ENCODE measurements around the gene NRF1.
"Not testable (repeated sequence)": the region's sequence is repeated elsewhere in the genome, so short reads cannot be mapped to it uniquely, and the experiment has no call there.

The NRF1 gene

GRCh38 chr7:129576138-129576537, 35.4 kb upstream of the NRF1 start:
- H3K4me2 ChIP-seq (ENCODE audit: low read depth, low read length), result no peak overlapping the region
- H3K27me3 ChIP-seq (replicated peaks; ENCODE audit: insufficient read depth, low read length), result no peaks in the 10 kb centered on the region
- H3F3A ChIP-seq (ENCODE audit: insufficient read depth, low read length), result no peaks in the 10 kb centered on the region
- no peak overlapping the region for H3K27ac ChIP-seq (ENCODE audit: low read length)
- H3K79me2 ChIP-seq (ENCODE audit: low read length), result no peaks in the 10 kb centered on the region
- H3K36me3 ChIP-seq (replicated peaks; ENCODE audit: insufficient read depth, low read length), result no peaks in the 10 kb centered on the region
- no peak overlapping the region for H2AFZ ChIP-seq (ENCODE audit: low read length)
- no peaks in the 10 kb centered on the region for H3K9me2 ChIP-seq (replicated peaks; ENCODE audit: insufficient read depth, low read length)
- no peak overlapping the region for H3K4me3 ChIP-seq (ENCODE audit: low read length)
- H4K20me1 ChIP-seq (ENCODE audit: insufficient read depth, low read length), result no peaks in the 10 kb centered on the region
- no peak for DNase-seq
- H3K9ac ChIP-seq (ENCODE audit: low read length), result no peak overlapping the region
- 0 out of 2 replicates have a peak, but pooled peaks cover 5% of the 10 kb centered on the region for H3K9me3 ChIP-seq (replicated peaks; ENCODE audit: insufficient read depth, low read length)
- H3K4me1 ChIP-seq (ENCODE audit: low read length), result no peaks in the 10 kb centered on the region
- TF ChIP-seq EZH2 (optimal IDR thresholded peaks at IDR 0.05; ENCODE audit: low read depth, low read length), result no peak
- no peak for TF ChIP-seq EZH2phosphoT487 (IDR thresholded peaks at IDR 0.05; ENCODE audit: low read length)
- TF ChIP-seq, protein P1, sequence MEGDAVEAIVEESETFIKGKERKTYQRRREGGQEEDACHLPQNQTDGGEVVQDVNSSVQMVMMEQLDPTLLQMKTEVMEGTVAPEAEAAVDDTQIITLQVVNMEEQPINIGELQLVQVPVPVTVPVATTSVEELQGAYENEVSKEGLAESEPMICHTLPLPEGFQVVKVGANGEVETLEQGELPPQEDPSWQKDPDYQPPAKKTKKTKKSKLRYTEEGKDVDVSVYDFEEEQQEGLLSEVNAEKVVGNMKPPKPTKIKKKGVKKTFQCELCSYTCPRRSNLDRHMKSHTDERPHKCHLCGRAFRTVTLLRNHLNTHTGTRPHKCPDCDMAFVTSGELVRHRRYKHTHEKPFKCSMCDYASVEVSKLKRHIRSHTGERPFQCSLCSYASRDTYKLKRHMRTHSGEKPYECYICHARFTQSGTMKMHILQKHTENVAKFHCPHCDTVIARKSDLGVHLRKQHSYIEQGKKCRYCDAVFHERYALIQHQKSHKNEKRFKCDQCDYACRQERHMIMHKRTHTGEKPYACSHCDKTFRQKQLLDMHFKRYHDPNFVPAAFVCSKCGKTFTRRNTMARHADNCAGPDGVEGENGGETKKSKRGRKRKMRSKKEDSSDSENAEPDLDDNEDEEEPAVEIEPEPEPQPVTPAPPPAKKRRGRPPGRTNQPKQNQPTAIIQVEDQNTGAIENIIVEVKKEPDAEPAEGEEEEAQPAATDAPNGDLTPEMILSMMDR (IDR thresholded peaks at IDR 0.05; ENCODE audit: low read length), result no peak

DNA sequence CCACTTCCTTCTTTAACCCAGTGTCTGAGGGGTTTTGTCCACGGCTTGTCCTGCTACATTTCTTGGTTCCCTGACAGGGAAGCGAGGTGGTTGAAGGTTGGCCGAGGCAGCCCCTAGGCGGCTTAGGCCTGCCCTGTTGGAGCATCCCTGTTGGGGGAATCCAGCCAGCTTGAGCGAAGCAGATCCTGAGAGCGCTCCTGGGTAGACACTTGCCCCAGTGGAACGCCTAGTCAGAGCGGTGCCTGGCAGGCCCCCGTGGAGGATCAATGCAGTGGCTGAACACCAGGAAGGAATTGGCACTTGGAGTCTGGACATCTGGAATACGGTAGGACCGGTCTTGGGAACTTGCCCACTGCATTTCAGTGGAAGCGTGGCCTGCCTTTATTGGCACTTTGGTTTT, 32.7 kb upstream of the NRF1 start:
- H3K9ac ChIP-seq (ENCODE audit: low read length), result no peak overlapping the region
- no peaks in the 10 kb centered on the region for H3F3A ChIP-seq (ENCODE audit: insufficient read depth, low read length)
- no peak for DNase-seq
- no peaks in the 10 kb centered on the region for H3K4me1 ChIP-seq (ENCODE audit: low read length)
- no peak for TF ChIP-seq EZH2 (optimal IDR thresholded peaks at IDR 0.05; ENCODE audit: low read depth, low read length)
- TF ChIP-seq, protein P1 (IDR thresholded peaks at IDR 0.05; ENCODE audit: low read length), result no peak
- no peak for TF ChIP-seq EZH2phosphoT487 (IDR thresholded peaks at IDR 0.05; ENCODE audit: low read length)
- H3K4me3 ChIP-seq (ENCODE audit: low read length), result no peak overlapping the region
- no peaks in the 10 kb centered on the region for H4K20me1 ChIP-seq (ENCODE audit: insufficient read depth, low read length)
- no peak overlapping the region for H3K4me2 ChIP-seq (ENCODE audit: low read depth, low read length)
- no peaks in the 10 kb centered on the region for H3K79me2 ChIP-seq (ENCODE audit: low read length)
- no peaks in the 10 kb centered on the region for H3K27me3 ChIP-seq (replicated peaks; ENCODE audit: insufficient read depth, low read length)
- no peak overlapping the region for H3K27ac ChIP-seq (ENCODE audit: low read length)
- 0 out of 2 replicates have a peak, but pooled peaks cover 5% of the 10 kb centered on the region for H3K9me3 ChIP-seq (replicated peaks; ENCODE audit: insufficient read depth, low read length)
- no peaks in the 10 kb centered on the region for H3K9me2 ChIP-seq (replicated peaks; ENCODE audit: insufficient read depth, low read length)
- no peak overlapping the region for H2AFZ ChIP-seq (ENCODE audit: low read length)
- H3K36me3 ChIP-seq (replicated peaks; ENCODE audit: insufficient read depth, low read length), result no peaks in the 10 kb centered on the region

DNA sequence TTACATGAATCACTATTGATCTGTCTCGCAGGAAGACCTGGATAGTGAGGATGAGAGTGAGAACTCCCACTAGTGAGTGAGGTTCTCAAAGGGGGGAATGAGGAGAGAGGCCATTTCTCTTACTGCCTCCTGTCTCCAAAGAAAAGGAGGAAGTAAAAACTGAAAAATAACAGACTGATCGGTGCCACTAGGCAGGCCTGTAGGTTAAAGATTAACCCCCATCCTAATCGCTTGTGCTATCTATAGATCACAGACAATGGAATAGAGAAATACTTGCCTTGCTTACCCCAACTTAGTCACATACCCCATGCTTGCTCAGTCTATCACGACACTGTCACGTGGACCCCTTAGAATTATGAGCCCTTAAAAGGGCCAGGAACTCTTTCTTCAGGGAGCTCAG, 25.3 kb upstream of the NRF1 start:
- H3K9ac ChIP-seq (ENCODE audit: low read length); H2AFZ ChIP-seq (ENCODE audit: low read length); H3K4me2 ChIP-seq (ENCODE audit: low read depth, low read length); DNase-seq; H3K4me3 ChIP-seq (ENCODE audit: low read length); H3K4me1 ChIP-seq (ENCODE audit: low read length); H3K36me3 ChIP-seq (replicated peaks; ENCODE audit: insufficient read depth, low read length); H3K27ac ChIP-seq (ENCODE audit: low read length); H3K9me2 ChIP-seq (replicated peaks; ENCODE audit: insufficient read depth, low read length); H3F3A ChIP-seq (ENCODE audit: insufficient read depth, low read length); H3K9me3 ChIP-seq (replicated peaks; ENCODE audit: insufficient read depth, low read length); H4K20me1 ChIP-seq (ENCODE audit: insufficient read depth, low read length); H3K27me3 ChIP-seq (replicated peaks; ENCODE audit: insufficient read depth, low read length); H3K79me2 ChIP-seq (ENCODE audit: low read length): not testable (repeated sequence)

- no peak overlapping the region for H3K9ac ChIP-seq (ENCODE audit: low read length)
- no peaks in the 10 kb centered on the region for H3F3A ChIP-seq (ENCODE audit: insufficient read depth, low read length)
- no peaks in the 10 kb centered on the region for H3K27me3 ChIP-seq (replicated peaks; ENCODE audit: insufficient read depth, low read length)
- H4K20me1 ChIP-seq (ENCODE audit: insufficient read depth, low read length), result no peaks in the 10 kb centered on the region
- no peak overlapping the region for H3K4me2 ChIP-seq (ENCODE audit: low read depth, low read length)
- H2AFZ ChIP-seq (ENCODE audit: low read length), result no peak overlapping the region
- H3K4me3 ChIP-seq (ENCODE audit: low read length), result no peak overlapping the region
- DNase-seq, result no peak
- no peaks in the 10 kb centered on the region for H3K36me3 ChIP-seq (replicated peaks; ENCODE audit: insufficient read depth, low read length)
- no peak overlapping the region for H3K27ac ChIP-seq (ENCODE audit: low read length)
- TF ChIP-seq EZH2phosphoT487 (IDR thresholded peaks at IDR 0.05; ENCODE audit: low read length), result no peak
- no peak for TF ChIP-seq EZH2 (optimal IDR thresholded peaks at IDR 0.05; ENCODE audit: low read depth, low read length)
- TF ChIP-seq, protein P1 (IDR thresholded peaks at IDR 0.05; ENCODE audit: low read length), result no peak
- no peaks in the 10 kb centered on the region for H3K9me2 ChIP-seq (replicated peaks; ENCODE audit: insufficient read depth, low read length)
- no peaks in the 10 kb centered on the region for H3K9me3 ChIP-seq (replicated peaks; ENCODE audit: insufficient read depth, low read length)
- H3K79me2 ChIP-seq (ENCODE audit: low read length), result no peaks in the 10 kb centered on the region
- peaks cover 5% of the 10 kb centered on the region; the same call in 1 of the 2 replicates for H3K4me1 ChIP-seq (ENCODE audit: low read length)
These were observed 23.3 kb upstream of the NRF1 start for GRCh38 chr7:129588268-129588667.
